Pulmonary artery endothelial cell (primary cell): ENCODE data around the gene XPC. TPM values are rescaled to one million over a fixed set of nuclear protein-coding genes. Genes with fewer than 3 reads are reported as not detected.
A peak's percentile ranks its signal among the peaks of the same experiment; 100 is the strongest.

Source experiments
- DNase-seq: peaks from one replicate; pipeline ENCODE4 v3.0.0-alpha.2; 2011; ENCODE audit warnings: low read depth, low spot score
- total RNA-seq: library from RNA; depleted of rRNA; stranded (reverse); fragments of >200 nt; gene quantifications from 2 replicates; pipeline ENCODE4 v1.2.3, GENCODE V29; 2014

XPC gene
- total RNA-seq, 1 donor from 2014 or later: 45.8 TPM

DNA sequence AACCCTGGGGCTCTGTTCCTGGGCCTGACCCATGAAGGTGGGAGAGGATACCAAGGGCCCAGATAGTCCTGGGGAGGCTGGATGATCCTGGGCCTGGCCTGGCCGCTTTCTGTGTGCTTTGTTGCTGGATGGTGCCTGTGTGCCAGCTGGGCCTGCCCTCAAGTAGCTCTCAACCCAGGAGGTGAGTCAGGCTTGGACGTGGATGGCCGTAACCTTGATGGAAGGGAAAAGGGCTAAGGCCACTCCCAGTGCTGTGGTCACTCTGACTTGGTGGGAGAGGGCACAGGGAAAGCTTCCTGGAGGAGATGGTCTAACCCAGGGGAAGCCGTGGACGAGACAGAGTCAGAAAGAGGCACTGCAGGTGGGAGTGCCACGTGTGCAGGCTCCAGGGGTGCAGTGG is 44.1 kb downstream of the XPC start:
- DNase-seq: no peak

DNA sequence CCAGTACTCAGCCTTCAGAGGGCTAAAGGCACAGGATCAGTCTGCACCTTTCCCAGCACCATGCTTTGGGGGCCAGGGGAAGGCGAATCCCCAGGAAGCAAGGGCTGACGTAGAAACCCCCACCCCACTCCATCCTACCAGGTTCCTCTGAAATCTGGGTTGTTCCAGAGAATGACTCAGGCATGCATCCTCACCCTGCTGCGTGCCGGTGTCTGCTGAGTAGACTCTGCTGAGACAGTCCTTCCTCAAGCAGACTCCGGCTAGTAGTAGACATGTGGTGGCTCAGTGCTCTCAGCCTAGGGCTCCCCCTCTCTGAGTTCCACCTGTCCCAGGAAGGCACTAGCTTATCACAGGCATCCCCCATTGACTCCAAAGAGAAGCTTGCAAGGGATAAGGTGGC is 44.5 kb downstream of the XPC start:
- no peak for DNase-seq

DNA sequence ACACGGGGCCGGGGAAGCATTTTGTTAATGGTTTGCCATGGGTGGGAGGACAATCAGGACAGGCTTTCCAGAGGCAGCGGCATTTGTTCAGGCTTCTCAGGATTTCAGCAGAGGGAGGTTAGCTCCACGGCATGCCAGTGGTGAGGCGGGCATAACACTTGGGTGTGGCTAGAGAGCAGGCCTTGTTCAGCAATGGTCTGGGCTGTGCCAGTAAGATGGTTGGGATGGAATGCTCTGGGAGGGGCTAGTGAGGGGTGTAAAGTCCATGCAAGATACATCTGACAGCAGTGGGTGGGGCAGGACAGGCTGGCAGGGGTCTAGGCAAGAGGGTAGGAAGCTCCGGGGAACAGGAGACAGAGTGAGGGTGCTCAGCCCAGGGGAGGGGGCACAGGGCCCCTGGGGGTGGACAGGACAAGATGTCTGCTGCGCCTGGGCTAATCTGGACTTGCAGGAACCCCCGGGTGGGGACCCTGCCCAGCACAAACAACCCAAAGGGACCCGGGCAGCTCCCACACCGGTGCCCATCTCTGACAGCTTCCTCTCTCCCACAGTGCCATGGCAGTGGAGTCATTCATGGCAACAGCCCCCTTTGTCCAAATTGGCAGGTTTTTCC is 45.1 kb downstream of the XPC start:
- no peak for DNase-seq

DNA sequence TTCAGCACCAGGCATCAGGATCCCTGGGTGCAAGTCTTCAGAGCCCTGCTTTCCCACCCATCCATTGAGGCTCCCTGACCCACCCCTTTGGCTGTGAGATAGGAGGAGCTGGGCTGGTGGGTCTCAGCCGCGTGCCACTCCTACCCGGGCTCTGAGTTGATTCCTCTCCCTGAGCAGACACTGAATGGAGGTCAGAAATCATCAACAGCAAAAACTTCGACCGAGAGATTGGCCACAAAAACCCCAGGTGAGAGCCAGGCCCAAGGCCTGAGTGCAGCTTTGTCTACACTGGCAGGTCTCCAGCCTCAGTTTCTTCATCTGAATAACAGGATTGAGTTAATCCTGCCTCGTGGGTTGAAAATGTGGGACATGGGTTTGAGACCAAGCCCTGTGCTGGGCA is 45.7 kb downstream of the XPC start:
- no peak for DNase-seq

DNA sequence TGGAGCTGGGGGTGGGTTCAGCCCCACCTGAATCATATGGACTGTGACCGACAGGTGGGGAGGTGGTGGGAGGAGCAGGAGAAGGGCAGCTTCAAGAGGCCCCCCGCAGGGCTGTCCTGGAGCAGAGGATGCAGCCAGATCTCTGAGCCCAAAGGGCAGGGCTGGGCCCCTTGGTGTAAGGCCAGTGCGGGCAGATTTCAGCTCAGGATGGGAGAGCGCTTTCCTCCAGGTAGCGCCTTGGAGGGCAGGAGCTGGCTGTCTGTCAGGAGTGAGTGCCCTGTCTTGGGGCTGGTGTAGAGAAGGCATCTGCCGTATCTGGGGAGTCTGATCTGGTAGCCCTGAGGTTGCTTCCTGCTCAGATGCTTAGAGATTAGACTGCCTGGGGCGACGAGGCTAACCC is 46.3 kb downstream of the XPC start:
- DNase-seq: no peak

DNA sequence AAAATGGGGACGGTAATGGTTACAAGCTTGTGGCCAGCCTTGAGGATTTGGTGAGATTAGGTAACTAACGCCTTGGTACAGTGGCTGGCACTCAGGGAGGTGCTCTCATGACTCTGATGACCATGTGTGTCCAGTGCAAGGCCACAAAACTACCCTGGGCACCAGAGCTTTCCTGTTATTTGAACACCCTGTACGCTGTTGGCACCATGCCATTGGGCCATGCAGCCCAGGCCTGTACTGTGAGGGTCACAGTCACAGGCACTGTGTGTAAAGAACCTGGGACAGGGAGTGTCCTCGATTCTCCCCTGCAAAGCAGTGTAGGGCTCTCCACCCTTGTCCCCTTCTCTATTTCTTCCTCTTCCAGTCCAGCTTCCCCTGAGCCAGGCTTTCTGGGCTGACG is 47.3 kb downstream of the XPC start:
- no peak for DNase-seq

DNA sequence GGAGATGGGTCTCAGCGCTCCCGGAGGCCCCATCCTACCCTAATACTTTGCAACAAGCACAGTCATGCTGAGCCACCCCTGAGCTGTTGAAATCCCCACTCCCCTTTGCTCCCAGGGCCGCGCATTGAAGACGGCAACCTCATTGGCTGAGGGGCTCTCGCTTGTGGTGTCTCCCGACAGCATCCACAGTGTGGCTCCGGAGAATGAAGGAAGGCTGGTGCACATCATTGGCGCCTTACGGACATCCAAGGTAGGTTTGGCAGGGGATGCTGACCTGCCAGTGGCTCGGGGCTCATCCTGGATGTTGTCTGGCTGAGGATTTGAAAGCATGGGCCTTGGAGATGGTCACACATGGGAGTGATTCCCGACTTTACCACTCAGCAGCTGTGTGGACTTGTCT is 47.7 kb downstream of the XPC start:
- no peak for DNase-seq

DNA sequence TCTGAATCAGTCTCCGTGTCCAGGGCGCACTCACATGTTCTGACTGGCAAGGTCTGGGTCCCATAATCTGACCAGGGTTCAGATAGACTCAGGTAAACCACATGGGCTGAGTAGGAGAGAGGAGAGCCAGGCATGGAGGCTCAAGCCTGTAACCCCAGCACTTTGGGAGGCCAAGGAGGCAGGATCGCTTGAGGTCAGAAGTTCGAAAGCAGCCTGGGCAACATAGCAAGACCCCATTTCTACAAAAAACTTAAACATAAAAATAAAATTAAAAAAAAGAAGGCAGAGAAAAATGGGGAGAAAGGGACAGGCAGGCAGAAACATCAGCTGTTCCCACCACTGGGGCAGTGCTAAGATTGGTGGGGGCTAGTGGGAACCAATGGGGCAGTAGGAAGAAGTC is 48.2 kb downstream of the XPC start:
- DNase-seq: no peak

DNA sequence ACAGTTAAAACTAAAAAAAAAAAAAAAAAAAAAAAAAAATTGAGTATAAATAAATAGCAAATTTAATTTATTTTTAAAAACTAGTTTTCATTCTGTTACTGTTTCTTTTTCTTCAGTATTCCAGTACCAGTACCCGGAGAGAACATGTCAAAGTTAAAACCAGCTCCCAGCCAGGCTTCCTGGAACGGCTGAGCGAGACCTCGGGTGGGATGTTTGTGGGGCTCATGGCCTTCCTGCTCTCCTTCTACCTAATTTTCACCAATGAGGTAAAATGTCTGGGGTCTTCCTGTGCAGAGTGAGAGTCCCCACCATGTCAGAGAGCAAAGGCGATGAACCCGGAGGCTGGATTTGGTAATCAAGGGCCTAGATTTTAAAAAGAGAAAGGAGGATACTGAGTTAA is 49.1 kb downstream of the XPC start:
- DNase-seq: no peak

DNA sequence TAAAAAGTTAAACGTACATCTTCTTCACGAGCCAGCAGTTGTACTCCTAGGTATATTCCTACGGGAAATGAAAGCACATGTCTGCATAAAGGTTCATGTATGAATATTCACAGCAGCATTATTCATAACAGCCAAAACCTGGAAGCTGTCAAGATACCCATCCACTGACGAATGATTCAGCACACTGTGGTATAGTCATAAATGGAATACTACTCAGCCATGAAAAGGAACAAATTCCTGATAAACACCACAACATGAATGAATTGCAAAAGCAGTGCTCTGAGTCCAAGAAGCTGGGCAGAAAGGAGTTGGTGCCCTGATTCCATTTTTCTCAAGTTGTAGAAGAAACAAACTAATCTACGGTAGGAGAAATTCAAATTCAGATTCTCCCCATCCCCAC is 49.7 kb downstream of the XPC start:
- no peak for DNase-seq

DNA sequence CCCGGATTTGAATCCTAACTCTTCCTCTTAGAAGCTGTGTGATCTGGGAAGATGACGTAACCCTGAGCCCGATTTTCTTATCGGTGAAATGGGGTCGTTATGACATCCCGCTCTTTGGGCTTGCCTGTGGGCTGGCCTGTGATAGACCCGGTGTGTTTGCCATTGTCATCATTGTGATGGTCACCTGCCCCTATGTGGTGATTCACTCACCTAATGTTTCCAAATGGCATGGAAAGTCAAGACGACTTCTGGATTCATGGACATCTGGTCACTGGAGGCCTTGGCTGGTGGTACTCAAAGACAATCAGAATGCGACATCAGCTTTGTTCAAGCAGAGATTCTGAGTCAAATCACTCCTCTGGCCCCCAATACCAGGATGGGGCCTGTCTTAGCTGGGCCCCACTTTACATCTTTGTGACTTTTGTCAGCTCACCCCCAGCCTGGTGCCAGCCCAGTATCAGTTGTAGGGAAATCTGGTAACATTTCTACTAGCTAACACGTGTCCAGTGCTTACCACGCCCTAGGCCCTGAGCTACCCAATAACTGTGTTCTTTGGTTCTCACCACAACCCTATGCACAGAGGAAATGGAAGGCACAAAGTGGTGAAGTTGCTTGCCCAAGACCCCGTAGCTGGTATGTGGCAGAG is 50.8 kb downstream of the XPC start:
- no peak for DNase-seq

DNA sequence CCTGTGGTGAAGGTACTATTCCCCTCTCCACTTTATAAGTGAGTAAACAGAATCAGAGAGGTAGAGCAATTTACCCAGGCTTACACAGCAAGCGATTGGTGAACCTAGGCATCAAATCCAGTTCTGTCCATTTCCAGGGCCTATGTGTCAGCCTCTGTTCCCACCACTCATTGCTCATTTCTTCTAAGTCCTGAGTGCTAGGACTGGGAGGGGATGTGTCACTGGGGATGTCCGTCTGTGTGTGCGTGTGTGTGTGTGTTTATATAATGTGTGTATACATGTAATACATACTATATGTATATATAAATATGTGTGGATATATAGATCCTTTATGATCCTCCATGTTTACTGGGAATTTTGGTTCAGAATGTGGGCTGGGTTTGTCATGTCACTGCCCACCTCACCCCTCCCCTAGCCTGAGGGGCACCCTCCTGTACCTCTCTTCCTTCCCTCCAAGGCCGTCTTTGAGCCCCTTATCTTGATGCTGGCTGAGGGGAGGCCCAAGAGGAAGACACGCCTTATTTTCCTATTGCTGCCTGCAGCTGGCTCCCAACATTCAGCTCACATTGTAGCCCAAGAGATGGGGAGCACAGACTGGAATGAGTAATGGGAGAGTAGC is 51.4 kb downstream of the XPC start:
- no peak for DNase-seq

DNA sequence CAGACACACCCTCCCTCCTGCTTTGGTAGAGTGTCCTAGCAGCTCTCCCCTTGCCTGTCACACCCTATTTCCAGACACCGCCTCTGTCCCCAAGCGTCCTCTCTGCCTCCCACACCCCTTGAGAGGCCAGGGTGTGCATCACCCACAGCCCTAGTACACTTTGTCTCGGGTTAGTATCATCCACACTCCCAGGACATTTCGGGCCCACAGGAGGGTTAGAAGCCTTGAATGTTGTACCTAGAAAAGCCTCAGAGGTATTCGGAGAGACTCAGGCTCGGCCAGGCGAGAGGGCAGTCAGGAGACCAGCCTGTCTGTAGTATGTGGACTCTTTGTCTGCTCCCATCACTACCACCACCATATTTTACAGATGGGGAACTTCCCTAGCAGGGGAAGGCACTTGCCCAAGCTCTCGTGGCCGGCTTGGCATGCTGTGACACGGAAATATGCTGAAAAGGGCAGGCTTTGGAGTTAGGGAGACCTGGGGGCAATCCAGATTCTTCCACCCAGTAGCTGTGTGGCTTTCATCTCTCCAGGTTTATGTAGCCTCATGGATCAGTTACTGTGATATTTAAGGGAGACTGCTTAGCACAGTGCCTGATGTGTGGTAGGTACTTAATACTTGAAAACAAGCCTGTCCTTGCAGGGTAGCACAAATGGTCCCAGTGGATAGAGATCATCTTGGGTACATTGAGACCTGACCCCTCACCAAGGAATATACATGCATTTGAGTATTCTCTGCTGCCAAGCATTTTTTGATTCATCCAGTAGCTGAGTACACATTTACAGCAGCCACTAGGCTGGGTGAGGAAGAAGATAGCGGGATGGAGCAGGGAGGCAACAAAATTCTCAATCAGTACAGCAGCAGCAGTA is 52.1 kb downstream of the XPC start:
- DNase-seq: no peak

DNA sequence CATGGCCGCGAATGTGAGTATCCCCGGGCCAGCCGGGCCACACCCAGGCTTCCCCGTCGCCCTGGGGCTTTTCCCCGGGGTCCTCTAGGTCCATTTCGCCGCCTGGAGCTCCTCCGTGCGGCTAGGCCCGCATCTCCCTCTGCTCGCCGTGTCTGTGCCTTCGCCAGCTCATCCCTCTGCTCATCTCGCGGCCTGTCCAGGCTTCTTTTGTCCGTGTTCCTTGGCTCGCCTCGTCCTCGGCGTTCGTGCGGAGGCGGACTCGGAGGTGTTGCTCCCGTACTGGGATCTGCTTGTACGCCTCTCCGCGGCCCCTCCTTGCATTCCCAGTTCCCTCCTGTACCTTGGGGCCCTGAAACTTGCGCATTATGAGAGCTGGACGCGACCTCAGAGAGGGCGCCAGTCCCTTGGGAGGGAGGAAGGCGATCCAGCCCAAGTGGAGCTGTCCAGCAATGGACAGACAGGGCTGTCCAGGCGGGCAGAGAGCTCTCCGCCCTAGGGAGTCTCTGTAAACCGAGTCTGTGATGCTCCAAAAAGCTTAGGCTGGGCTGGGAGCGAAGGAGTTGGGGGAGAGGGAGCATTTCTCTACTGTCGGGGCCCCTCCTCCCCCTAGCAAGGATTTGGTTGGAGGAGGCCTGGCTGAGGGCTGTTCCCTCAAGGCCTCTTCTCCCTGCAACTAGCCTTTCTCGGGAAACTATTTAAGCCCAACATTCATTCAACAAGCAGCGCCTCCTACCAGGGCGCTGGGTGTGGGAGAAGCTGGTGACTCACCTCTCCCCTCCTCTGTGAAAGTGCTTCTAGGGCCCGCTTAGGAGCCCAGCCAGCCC is 53.0 kb downstream of the XPC start:
- DNase-seq: peak; percentile 51

DNA sequence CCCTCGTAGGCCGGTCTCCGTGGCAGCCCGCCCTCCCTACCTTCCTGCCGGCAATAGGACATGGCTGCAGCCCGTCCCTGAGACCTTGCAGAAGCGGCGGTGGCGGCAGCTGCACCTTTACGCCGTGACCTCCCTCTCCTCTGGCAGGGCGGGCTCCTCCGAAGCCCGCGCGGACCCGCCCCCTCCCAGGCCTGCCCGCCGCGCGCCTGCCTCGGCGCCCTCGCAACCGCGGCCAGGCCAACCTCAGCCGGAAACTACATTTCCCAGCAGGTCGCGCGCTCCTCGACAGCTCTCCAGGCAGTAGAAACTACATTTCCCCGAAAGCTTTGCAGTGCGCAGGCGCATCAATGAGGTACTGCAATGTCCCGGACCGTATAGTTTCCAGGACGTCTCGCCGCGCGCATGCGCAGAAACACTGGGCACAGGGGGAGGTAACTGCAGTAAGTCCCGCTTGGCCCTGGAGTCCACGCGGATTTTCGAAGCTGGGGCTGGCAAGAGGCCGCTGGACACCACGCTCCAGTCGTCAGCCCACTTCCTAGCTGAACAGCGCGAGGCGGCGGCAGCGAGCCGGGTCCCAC is 53.7 kb downstream of the XPC start, which contains the start of the genes CHCHD4 and TMEM43:
Gene CHCHD4 (minus strand): TSS at position 256 of the 578 bp plus-strand sequence. CDS start 194 bp downstream, at position 62.
Gene TMEM43 (plus strand): TSS at position 438 of the 578 bp plus-strand sequence. CDS start 142 bp downstream, outside the sequence.
- DNase-seq: peak; percentile 95

DNA sequence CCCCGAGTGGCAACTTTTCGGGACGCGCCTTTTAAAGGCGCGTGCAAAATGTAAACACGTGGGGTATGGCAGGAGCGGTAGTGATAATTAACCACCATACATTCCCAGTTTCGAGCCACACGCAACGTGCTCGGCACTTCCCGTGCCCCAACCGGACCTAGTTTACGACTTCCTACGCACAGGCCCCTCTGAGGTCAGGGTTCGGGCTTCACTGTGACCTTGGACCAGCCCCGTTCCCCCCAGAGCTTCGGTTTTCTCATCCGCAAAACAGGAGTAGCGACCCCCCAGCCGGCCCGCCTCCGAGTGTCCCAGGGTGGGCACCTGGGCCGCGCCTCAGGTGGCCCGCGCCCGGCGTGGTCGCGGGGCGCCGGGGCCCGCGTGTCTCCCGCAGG is 54.2 kb downstream of the XPC start:
- no peak for DNase-seq

DNA sequence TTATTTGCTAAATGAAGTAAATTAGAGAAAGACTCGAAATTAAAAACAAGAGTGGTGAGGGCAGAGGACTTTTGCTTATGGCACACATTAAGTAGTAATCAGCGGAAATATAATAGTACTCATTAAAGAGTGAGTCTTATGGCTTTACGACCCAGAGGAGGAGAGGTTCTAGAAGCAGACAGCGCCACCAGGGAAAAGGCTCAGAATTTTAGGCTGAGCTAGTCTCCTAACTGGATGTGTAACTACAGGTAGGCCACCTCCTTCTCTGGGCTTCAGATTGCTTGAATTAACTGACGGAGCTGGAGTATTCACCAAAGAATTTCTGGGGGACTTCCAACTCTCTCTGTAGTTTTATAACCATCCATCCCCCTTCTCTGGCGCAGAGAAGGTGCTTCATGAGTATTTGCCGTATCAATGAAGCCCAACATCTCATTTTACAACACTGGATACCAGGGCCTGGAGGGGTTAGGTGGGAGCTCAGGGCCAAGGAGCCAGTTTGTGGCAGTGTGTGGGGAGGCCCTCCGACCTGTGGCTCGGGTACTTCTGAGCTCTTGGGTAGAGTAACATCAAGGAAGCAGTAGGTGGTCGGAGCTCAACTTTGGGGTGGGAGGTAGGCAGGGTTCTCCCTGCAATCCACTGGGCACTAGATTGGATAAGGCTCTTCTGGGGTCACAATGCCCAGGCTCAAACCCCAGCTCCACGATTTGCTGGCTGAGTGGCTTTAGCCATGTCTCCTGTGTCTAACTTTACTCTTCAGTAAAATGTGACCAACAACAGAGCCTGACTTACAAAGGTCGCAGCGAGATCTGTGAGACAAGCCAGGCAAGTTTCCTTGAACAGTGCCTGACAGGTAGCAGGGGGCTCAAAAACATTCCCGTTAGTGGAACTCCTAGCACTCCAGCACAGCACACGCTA is 54.8 kb downstream of the XPC start:
- DNase-seq: no peak

DNA sequence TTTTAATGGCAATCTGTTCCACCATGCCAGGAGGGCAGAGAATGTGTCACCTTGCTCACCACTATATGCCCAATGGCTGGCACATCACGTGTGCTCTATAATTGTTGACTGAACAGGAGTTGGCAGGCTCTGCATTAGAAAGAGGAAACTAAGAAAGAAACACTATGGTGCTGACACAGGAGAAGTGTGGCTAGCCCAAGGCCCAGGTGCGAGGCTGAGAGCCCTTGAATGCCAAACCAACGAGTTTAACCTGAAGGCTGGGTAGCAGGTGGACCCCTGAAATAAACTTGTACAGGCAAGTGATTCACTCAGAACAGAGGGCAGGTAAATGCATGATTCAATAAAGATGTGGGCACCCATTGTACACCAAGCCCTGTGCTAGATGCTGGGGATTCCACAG is 56.1 kb downstream of the XPC start:
- DNase-seq: no peak

DNA sequence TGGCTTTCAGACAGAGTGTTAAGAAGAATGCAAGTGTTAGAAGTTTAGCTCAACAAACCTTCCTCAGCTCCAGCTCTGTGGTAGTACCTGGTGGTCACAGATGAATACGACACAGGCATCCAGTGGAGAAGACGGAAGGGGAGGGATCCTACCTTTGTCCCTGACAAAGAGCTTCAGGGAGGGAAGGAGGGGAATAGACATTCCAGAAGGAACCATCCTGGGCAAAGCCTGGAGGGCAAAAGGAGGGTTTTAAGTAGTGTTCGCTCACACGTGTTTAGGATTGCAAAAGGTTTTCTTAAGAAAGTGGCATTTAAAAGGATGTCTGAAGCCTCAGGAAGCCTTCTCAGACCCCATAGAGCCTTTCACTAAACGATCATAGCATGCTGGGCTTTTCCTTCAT is 56.5 kb downstream of the XPC start:
- no peak for DNase-seq
